GM08714 (cell line): ENCODE results near the gene MRPS35.

Experiments
- H3K4me3 ChIP-seq: fragments of 200-500 bp; sonication (Bioruptor generic); 2 replicates; pipeline ENCODE4 v1.5.1; 2014; ENCODE audit warnings: mild to moderate bottlenecking, low read length, inconsistent platforms
- ZNF274 ChIP-seq: IDR thresholded peaks from 2 replicates; pipeline ENCODE4 v1.6.1; 2012; ENCODE audit warnings: mild to moderate bottlenecking, low read depth, low read length

Gene MRPS35

GRCh38 chr12:27779416-27779919 is 68.8 kb downstream of the MRPS35 start:
- TF ChIP-seq ZNF274, result no peak
- H3K4me3 ChIP-seq, result peak overlapping the region; percentile 77

DNA sequence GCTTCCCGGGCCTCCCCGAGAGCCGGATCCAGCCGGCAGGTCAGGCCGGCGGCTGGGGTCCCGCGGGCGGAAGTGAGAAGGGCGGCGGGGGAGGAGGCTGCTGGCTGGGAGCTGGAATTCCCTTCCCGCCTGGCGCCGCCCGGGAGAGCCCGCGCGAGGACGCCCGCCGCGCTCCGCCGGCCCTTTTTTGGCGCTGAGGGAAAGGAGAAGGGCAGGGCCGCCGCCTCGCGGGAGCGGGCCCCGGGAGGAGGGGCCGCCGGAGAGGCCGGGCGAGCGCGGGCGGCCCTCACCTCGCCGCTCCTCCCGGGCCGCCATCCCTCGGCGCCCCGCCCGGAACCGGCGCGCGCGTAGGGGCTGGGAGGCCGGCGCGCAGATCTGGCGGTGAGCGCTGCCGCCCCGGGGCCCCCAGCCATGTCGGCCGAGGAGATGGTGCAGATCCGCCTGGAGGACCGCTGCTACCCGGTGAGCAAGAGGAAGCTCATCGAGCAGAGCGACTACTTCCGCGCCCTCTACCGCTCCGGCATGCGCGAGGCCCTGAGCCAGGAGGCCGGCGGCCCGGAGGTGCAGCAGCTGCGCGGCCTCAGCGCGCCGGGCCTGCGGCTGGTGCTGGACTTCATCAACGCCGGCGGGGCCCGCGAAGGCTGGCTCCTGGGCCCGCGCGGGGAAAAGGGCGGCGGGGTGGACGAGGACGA is 69.4 kb downstream of the MRPS35 start, which contains the start of the genes KLHL42 and MANSC4:
KLHL42 (plus strand) TSS at position 314 of the 692 bp plus-strand sequence; CDS start at position 412, 98 bp downstream.
MANSC4 (minus strand) TSS at position 317 of the 692 bp plus-strand sequence. CDS start 8,960 bp downstream, outside the sequence.
- peak within 1 kb of the TSS; percentile 77 for H3K4me3 ChIP-seq
- no peak for TF ChIP-seq ZNF274

DNA sequence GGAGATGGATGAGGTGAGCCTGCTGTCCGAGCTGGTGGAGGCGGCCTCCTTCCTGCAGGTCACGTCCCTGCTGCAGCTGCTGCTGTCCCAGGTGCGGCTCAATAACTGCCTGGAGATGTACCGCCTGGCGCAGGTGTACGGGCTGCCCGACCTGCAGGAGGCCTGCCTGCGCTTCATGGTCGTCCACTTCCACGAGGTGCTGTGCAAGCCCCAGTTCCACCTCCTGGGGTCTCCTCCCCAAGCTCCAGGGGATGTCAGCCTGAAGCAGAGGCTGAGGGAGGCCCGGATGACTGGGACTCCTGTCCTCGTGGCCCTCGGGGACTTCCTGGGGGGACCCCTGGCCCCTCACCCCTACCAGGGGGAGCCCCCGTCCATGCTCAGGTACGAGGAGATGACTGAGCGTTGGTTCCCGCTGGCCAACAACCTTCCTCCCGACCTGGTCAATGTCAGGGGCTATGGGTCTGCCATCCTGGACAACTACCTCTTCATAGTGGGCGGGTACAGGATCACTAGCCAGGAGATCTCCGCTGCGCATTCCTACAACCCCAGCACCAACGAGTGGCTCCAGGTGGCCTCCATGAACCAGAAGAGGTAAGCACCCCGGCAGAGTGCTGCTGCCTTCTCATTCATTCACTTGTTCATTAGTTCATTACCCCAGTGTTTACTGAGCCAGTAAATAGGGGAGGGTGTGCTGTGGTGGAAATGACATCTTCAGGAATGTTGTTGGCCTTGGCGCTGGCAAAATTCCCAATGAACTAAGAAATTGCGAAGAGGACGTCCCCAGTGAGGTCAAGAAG is 70.2 kb downstream of the MRPS35 start:
- no peak for TF ChIP-seq ZNF274

DNA sequence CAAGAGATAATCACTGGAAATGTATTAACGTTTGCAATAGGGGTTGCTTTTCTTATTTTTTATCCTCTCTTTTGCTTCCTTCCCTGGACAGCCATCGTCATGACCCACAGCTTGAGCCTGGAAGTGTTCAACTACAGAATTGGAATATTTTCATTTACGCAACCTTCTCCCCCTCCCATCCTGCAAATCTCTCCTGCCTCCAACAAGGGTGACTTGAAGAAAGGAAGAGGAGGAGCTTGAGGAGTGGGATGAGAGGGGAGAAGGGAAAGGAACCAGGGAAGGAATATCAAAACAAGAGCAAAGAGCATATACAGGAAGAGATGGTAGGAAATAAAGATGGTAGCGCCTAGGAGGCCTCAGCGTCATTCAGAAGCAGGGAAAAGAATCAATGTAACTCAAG is 71.0 kb downstream of the MRPS35 start:
- H3K4me3 ChIP-seq, result peak overlapping the region; percentile 23; the same call in 1 of the 2 replicates
- no peak for TF ChIP-seq ZNF274

More for the DNA sequence above, 70.2 kb downstream of the MRPS35 start:
- peak overlapping the region; percentile 77 for H3K4me3 ChIP-seq

DNA sequence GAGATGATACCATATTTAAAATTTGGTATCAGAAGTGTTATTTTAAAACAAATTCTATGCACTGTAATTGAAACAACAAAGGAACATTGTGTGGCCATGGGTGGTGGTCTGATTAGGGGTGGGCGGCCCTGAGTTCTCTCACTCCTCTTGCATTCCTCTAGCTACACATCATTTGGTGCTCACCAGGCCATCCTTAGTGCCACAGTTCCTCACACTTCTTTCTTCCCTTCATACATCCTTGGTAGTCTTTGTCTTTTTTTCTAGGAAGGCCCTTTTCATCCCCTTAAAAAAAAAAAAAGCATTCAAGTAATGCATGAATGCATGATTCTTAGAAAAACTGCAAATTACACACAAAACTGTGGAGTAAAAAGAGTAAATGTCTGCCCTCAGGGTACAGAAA is 71.8 kb downstream of the MRPS35 start:
- no peak overlapping the region for H3K4me3 ChIP-seq
- no peak for TF ChIP-seq ZNF274

DNA sequence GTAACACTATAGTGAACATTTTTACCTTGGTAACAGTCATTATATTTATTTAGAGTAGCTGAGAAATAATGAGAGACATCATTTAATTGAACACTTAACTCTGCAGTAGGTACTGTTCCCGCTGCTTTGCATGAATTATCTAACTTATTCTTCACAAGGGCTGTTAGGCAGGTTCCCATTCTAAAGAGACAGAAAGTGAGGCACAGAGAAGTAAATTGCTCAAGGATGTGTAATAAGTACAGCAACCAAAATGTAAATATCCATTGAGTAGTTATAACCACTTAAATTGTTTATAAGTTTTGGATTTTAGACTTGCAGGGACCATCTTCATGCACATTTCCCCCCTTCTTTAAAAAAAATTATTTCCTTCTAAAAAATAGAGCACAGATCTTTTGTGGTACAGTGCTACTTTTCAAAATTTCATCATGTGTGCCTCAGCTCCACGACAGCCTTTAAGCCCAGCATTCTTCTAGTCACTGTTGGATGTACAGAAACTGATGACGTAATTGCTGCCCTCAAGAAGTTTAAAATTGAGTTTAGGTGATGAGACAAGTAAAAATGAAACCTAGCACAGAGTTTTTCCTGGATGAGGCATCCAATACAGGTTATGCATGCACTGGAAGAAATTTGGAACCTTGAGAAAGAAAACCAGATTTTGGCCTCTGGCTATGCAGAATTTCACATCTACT is 75.4 kb downstream of the MRPS35 start:
- H3K4me3 ChIP-seq, result no peak overlapping the region
- TF ChIP-seq ZNF274, result no peak

DNA sequence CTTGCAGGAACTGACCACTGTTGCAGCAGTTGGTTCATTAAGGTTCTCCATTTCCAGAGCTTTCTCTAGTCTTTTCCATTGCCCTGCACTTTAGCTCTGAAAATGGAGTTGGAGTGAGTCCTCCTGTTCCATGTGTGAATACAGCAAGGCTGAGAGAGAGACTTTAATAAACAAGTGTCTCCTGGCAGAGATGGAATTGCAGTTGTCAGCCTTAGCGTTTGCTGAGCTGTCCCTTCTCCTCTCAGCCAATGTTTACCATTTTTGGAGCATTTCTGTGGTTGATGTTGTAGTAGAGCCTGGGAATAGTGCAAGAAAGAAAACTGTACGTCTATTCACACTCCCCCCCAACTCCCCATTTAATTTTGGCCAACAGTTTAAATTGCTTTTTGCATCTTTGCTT is 76.9 kb downstream of the MRPS35 start:
- TF ChIP-seq ZNF274, result no peak
- no peak overlapping the region for H3K4me3 ChIP-seq

- no peak for TF ChIP-seq ZNF274
- H3K4me3 ChIP-seq, result no peak overlapping the region
These were observed 79.5 kb downstream of the MRPS35 start for GRCh38 chr12:27790179-27790578.

DNA sequence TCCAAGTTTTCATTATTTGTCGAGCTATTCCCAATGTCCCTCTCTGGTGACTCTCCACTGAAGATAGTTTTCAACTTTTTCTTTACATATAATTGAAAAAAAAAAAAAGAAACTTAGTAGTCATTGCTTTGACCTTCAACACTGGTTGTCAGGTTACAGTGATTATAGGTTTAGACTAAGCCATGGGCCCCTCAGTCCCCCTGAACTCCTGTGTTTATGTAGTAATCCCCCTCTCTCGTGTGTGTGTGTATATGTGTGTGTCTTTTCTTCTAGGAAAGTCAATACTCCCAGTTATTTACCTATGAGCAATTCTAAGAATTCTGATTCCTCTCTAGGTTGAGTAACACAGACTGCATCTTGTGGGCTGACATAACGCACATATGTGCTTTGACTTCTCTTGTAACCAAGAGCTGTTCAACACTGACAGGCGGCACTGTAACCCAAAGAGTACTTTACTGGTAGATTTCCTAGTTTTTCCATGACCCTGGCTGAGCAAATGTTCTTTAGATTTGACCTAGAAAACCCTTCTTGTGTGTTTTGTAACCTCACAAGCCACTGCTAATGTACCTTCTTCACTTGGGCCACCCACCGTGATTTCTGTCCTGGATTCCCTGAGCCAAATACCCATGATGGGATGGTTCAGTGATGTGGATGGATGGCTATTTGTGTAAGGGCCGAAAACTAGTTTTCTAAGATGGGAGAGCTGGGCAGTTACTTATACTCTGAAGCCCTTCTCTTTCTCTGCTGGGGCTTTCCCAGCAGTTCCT is 84.4 kb downstream of the MRPS35 start:
- TF ChIP-seq ZNF274, result no peak
- H3K4me3 ChIP-seq, result no peak overlapping the region

GRCh38 chr12:27796128-27796527 is 85.5 kb downstream of the MRPS35 start:
- no peak overlapping the region for H3K4me3 ChIP-seq
- TF ChIP-seq ZNF274, result no peak

GRCh38 chr12:27797301-27798025 is 86.8 kb downstream of the MRPS35 start:
- TF ChIP-seq ZNF274, result no peak
- no peak overlapping the region for H3K4me3 ChIP-seq

GRCh38 chr12:27800819-27801218 is 90.2 kb downstream of the MRPS35 start:
- TF ChIP-seq ZNF274, result no peak
- H3K4me3 ChIP-seq, result no peak overlapping the region

DNA sequence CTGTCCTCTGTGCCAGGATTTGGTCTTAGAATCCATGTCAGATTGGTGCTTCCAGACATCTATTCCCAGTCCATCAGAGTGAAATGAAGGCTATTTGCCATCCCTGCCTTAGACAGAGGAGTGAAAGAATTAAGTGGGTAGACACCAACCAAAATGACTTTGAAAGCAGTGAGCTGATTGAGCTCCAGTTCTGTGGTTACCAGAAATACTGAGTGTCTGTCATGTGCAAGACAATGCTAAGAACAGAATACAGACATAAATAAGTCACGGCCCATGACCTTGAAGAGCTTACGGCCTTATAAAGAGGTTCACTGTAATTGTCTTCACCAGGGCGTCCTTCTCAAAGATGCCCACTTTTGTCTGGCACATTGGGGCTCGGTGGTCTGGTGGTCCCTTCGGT is 91.0 kb downstream of the MRPS35 start:
- no peak for TF ChIP-seq ZNF274
- no peak overlapping the region for H3K4me3 ChIP-seq
